H1 (cell line): ENCODE data around the gene ATP5F1A. TPM values are rescaled to one million over a fixed set of nuclear protein-coding genes. Genes with fewer than 3 reads are reported as not detected.

Source experiments
- BACH1 ChIP-seq: IDR thresholded peaks from 2 replicates; pipeline ENCODE4 v1.6.1; 2012; ENCODE audit warnings: low read length, improper control_type of control experiment
- EP300 ChIP-seq, 2 experiments: IDR thresholded peaks; 1 replicate in 1 of 2; 2 replicates in 1 of 2; pipeline ENCODE4 v1.6.1; 2011 to 2012; ENCODE audit warnings: low read depth in 2 of 2, low read length in 2 of 2, mild to moderate bottlenecking in 2 of 2, borderline replicate concordance in 1 of 2, inconsistent platforms in 1 of 2, moderate library complexity in 1 of 2
- JUND ChIP-seq: IDR thresholded peaks from 2 replicates; pipeline ENCODE4 v1.6.1; 2011; ENCODE audit warnings: mild to moderate bottlenecking, improper control_type of control experiment, low read length
- MAFK ChIP-seq: IDR thresholded peaks from 2 replicates; pipeline ENCODE4 v1.6.1; 2012; ENCODE audit warnings: low read depth, mild to moderate bottlenecking, improper control_type of control experiment, low read length
- NRF1 ChIP-seq: IDR thresholded peaks from 2 replicates; pipeline ENCODE4 v1.6.1; 2011; ENCODE audit warnings: mild to moderate bottlenecking, low read depth, low read length, improper control_type of control experiment
- POLR2AphosphoS5 ChIP-seq: IDR thresholded peaks from 2 replicates; pipeline ENCODE4 v1.6.1; 2011; ENCODE audit warnings: low read depth, low read length
- SIX5 ChIP-seq: IDR thresholded peaks from 2 replicates; pipeline ENCODE4 v1.6.1; 2011; ENCODE audit warnings: mild to moderate bottlenecking, low read depth, low read length
- SP1 ChIP-seq: IDR thresholded peaks from 2 replicates; pipeline ENCODE4 v1.6.1; 2011; ENCODE audit warnings: low read depth, low read length
- SP2 ChIP-seq: IDR thresholded peaks from 2 replicates; pipeline ENCODE4 v1.6.1; 2012; ENCODE audit warnings: mild to moderate bottlenecking, low read length, inconsistent platforms
- TBP ChIP-seq: IDR thresholded peaks from 2 replicates; pipeline ENCODE4 v1.6.1; 2011; ENCODE audit warnings: low read depth, low read length, improper control_type of control experiment
- polyA plus RNA-seq, 7 experiments: library from polyadenylated mRNA; depleted of rRNA in 3 of 7; stranded (reverse) in 5 of 7; unstranded in 2 of 7; fragments of >200 nt in 5 of 7; fragments of 200-250 nt in 2 of 7; gene quantifications; 1 replicate in 5 of 7; 2 replicates in 1 of 7; 4 replicates in 1 of 7; pipeline versions ENCODE4 v1.2.1 to v1.2.3, GENCODE V29; 2011 to 2013; ENCODE audit warnings: missing spikeins in 2 of 7, mixed read lengths in 2 of 7
- total RNA-seq: library from RNA; stranded (reverse); fragmentation: NEBNext Ultra II Directional; extraction: Animal tissue kit (Norgen Biotek cat#: 25700); gene quantifications from 2 replicates; pipeline ENCODE4 v1.2.1, GENCODE V29; 2021
- TF ChIP-seq, protein P1 (sequence below): fragments of 300-600 bp; sonication (generic); IDR thresholded peaks from 2 replicates; pipeline ENCODE4 v1.7.1; 2012; ENCODE audit warnings: low read length, moderate library complexity, mild to moderate bottlenecking, inconsistent platforms; ENCODE audit not compliant: insufficient replicate concordance
- TF ChIP-seq, protein P2 (sequence below): IDR thresholded peaks from 2 replicates; pipeline ENCODE4 v1.6.1; 2011; ENCODE audit warnings: low read depth, mild to moderate bottlenecking, low read length; ENCODE audit not compliant: insufficient read depth

ATP5F1A gene
- total and polyA plus RNA-seq, 2 of the 8 experiments (the other 6 are each of a cell fraction or from before 2014, with no cell fraction given) = 685 to 970 TPM

DNA sequence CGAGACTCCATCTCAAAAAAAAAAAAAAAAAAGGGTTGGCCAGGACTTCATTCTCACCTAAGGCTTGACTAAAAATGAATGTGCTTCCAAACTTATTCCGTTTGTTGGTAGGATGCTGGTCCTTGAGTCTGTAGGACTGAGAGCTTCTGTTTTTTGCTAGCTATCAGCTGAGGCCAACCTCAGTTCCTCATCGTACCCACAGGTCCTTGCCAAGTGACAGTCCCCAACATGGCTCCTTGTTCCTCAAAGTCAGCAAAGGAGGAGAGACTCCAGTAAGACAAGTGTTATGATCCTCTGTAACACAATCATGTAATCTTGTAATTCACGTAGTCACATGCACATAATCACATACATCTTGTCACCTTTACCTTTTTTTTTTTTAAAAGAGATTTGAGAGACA is 43.1 kb upstream of the ATP5F1A start (continued):
- TF ChIP-seq, protein P1, sequence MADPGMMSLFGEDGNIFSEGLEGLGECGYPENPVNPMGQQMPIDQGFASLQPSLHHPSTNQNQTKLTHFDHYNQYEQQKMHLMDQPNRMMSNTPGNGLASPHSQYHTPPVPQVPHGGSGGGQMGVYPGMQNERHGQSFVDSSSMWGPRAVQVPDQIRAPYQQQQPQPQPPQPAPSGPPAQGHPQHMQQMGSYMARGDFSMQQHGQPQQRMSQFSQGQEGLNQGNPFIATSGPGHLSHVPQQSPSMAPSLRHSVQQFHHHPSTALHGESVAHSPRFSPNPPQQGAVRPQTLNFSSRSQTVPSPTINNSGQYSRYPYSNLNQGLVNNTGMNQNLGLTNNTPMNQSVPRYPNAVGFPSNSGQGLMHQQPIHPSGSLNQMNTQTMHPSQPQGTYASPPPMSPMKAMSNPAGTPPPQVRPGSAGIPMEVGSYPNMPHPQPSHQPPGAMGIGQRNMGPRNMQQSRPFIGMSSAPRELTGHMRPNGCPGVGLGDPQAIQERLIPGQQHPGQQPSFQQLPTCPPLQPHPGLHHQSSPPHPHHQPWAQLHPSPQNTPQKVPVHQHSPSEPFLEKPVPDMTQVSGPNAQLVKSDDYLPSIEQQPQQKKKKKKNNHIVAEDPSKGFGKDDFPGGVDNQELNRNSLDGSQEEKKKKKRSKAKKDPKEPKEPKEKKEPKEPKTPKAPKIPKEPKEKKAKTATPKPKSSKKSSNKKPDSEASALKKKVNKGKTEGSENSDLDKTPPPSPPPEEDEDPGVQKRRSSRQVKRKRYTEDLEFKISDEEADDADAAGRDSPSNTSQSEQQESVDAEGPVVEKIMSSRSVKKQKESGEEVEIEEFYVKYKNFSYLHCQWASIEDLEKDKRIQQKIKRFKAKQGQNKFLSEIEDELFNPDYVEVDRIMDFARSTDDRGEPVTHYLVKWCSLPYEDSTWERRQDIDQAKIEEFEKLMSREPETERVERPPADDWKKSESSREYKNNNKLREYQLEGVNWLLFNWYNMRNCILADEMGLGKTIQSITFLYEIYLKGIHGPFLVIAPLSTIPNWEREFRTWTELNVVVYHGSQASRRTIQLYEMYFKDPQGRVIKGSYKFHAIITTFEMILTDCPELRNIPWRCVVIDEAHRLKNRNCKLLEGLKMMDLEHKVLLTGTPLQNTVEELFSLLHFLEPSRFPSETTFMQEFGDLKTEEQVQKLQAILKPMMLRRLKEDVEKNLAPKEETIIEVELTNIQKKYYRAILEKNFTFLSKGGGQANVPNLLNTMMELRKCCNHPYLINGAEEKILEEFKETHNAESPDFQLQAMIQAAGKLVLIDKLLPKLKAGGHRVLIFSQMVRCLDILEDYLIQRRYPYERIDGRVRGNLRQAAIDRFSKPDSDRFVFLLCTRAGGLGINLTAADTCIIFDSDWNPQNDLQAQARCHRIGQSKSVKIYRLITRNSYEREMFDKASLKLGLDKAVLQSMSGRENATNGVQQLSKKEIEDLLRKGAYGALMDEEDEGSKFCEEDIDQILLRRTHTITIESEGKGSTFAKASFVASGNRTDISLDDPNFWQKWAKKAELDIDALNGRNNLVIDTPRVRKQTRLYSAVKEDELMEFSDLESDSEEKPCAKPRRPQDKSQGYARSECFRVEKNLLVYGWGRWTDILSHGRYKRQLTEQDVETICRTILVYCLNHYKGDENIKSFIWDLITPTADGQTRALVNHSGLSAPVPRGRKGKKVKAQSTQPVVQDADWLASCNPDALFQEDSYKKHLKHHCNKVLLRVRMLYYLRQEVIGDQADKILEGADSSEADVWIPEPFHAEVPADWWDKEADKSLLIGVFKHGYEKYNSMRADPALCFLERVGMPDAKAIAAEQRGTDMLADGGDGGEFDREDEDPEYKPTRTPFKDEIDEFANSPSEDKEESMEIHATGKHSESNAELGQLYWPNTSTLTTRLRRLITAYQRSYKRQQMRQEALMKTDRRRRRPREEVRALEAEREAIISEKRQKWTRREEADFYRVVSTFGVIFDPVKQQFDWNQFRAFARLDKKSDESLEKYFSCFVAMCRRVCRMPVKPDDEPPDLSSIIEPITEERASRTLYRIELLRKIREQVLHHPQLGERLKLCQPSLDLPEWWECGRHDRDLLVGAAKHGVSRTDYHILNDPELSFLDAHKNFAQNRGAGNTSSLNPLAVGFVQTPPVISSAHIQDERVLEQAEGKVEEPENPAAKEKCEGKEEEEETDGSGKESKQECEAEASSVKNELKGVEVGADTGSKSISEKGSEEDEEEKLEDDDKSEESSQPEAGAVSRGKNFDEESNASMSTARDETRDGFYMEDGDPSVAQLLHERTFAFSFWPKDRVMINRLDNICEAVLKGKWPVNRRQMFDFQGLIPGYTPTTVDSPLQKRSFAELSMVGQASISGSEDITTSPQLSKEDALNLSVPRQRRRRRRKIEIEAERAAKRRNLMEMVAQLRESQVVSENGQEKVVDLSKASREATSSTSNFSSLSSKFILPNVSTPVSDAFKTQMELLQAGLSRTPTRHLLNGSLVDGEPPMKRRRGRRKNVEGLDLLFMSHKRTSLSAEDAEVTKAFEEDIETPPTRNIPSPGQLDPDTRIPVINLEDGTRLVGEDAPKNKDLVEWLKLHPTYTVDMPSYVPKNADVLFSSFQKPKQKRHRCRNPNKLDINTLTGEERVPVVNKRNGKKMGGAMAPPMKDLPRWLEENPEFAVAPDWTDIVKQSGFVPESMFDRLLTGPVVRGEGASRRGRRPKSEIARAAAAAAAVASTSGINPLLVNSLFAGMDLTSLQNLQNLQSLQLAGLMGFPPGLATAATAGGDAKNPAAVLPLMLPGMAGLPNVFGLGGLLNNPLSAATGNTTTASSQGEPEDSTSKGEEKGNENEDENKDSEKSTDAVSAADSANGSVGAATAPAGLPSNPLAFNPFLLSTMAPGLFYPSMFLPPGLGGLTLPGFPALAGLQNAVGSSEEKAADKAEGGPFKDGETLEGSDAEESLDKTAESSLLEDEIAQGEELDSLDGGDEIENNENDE = no peak
- no peak for TF ChIP-seq MAFK
- no peak for TF ChIP-seq SP1
- TF ChIP-seq JUND = no peak
- no peak for TF ChIP-seq SIX5
- no peak for TF ChIP-seq EP300 (IDR thresholded peaks at IDR 0.05; ENCODE audit: borderline replicate concordance in 1 of 2, low read depth in 2 of 2, low read length in 2 of 2)
- TF ChIP-seq BACH1 = no peak
- no peak for TF ChIP-seq SP2
- TF ChIP-seq, protein P2, sequence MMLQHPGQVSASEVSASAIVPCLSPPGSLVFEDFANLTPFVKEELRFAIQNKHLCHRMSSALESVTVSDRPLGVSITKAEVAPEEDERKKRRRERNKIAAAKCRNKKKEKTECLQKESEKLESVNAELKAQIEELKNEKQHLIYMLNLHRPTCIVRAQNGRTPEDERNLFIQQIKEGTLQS = no peak
- TF ChIP-seq TBP = no peak
- no peak for TF ChIP-seq NRF1
- no peak for TF ChIP-seq POLR2AphosphoS5
